ENCODE results near the gene TMEM80. TPM values are rescaled to one million over a fixed set of nuclear protein-coding genes. Genes with fewer than 3 reads are reported as not detected.
A peak's percentile ranks its signal among the peaks of the same experiment; 100 is the strongest.

Gene TMEM80
- total and polyA plus RNA-seq, 2 of the 8 experiments (the other 6 are each of a cell fraction or from before 2014, with no cell fraction given), result 8.0 to 16.3 TPM

GRCh38 chr11:749731-750130 is 54.1 kb downstream of the TMEM80 start:
- H3K9me3 ChIP-seq (ENCODE audit: insufficient read depth in 2 of 2, low read depth in 1 of 2, low read length in 1 of 2), result no peaks in the 10 kb centered on the region
- no peak overlapping the region for H3K27ac ChIP-seq (ENCODE audit: low read depth, low read length)
- H3K56ac ChIP-seq (replicated peaks; ENCODE audit: insufficient read length, low read depth, low read length), result no peak overlapping the region
- H2BK5ac ChIP-seq (ENCODE audit: low read depth, low read length), result no peak overlapping the region
- DNase-seq (ENCODE audit: low read depth in 1 of 2, low spot score in 2 of 2) (no peak), FAIRE-seq (no peak)
- peak overlapping the region in 1 of 2 experiments; percentile 88; a peak in 1 of 4 replicates for H3K4me2 ChIP-seq (ENCODE audit: insufficient read depth in 1 of 2, low read depth in 2 of 2, low read length in 2 of 2)
- peak; percentile 43; the same call in 1 of the 2 replicates for TF ChIP-seq POLR2AphosphoS5 (IDR thresholded peaks at IDR 0.05; ENCODE audit: low read depth, low read length)
- no peak for TF ChIP-seq SP4 (IDR thresholded peaks at IDR 0.05; ENCODE audit: low read length)
- TF ChIP-seq RXRA (IDR thresholded peaks at IDR 0.05; ENCODE audit: insufficient read depth, low read depth, low read length), result no peak
- WGBS, 2 experiments (ENCODE audit: extremely low coverage in 1 of 2, insufficient coverage in 1 of 2, insufficient read length in 1 of 2, insufficient replicate concordance in 2 of 2, low coverage in 1 of 2, low lambda C conversion rate in 2 of 2, missing lambda C conversion rate in 1 of 2), result 100% methylated on average over 2 of the region's 2 CpGs; no CpG with 5 or more reads in 1 of the 2 experiments
- no peak overlapping the region for H2BK12ac ChIP-seq (ENCODE audit: low read depth, low read length)
- no peak overlapping the region; a peak in 1 of 7 replicates for H3K9ac ChIP-seq (replicated peaks in 1 of 4; ENCODE audit: extremely low read depth in 1 of 4, low read depth in 3 of 4, low read length in 3 of 4)
- no peak overlapping the region for H4K5ac ChIP-seq (ENCODE audit: insufficient read length, low read depth, low read length)
- H3K4me3 ChIP-seq (ENCODE audit: extremely low read depth in 1 of 4, insufficient read depth in 2 of 4, low read depth in 3 of 4, low read length in 4 of 4), result no peak overlapping the region
- H3K23me2 ChIP-seq (ENCODE audit: low read depth, low read length), result peaks cover 5% of the 10 kb centered on the region; the same call in 1 of the 2 replicates
- H3K14ac ChIP-seq (ENCODE audit: insufficient read length), result no peak overlapping the region
- ChIA-PET POLR2A (ENCODE audit: partially characterized antibody) (interaction anchor here (0.7 to 35.3 kb wide), 8 partner anchors 3 to 56 kb away, joined by 3 to 636 read pairs (median 8); partner anchors contain the start of genes GATD1, PIDD1 and TALDO1), CTCF (ENCODE audit: partially characterized antibody) (interaction anchor here (9.2 to 26.9 kb wide), 2 partner anchors 10 to 23 kb away, joined by 105 to 395 read pairs; no protein-coding TSS in a partner anchor)
- no peaks in the 10 kb centered on the region for H3K27me3 ChIP-seq (replicated peaks in 1 of 4; ENCODE audit: control insufficient read depth in 3 of 4, extremely low read depth in 1 of 4, insufficient read depth in 3 of 4, low read length in 3 of 4)
- no peak overlapping the region for H2BK120ac ChIP-seq (replicated peaks; ENCODE audit: low read depth, low read length)
- no peak overlapping the region for H3K4ac ChIP-seq (replicated peaks; ENCODE audit: insufficient read length, low read depth, low read length)
- peaks cover 32 to 68% of the 10 kb centered on the region in 2 experiments for H3K79me2 ChIP-seq (ENCODE audit: control insufficient read depth in 1 of 2, insufficient read depth in 2 of 2, low read length in 2 of 2)
- no peak overlapping the region for H2AFZ ChIP-seq (ENCODE audit: low read length)
- H4K91ac ChIP-seq (replicated peaks; ENCODE audit: insufficient read length, low read length), result no peak overlapping the region
- H2BK15ac ChIP-seq (ENCODE audit: low read length), result no peak overlapping the region
- peak overlapping the region; percentile 28; the same call in 1 of the 2 replicates for H4K8ac ChIP-seq (ENCODE audit: extremely low read depth, insufficient read depth, low read length)
- no peak overlapping the region for H2BK20ac ChIP-seq (ENCODE audit: low read length)
- H3K18ac ChIP-seq (ENCODE audit: extremely low read depth, low read length), result no peak overlapping the region
- H3K4me1 ChIP-seq (replicated peaks in 1 of 4; ENCODE audit: control insufficient read depth in 3 of 4, insufficient read depth in 4 of 4, low read length in 3 of 4), result peaks cover 0 to 12% (median 4%) of the 10 kb centered on the region in 4 experiments; a peak in 5 of 7 replicates
- peaks cover 12 to 19% of the 10 kb centered on the region in 2 experiments for H4K20me1 ChIP-seq (replicated peaks in 1 of 2; ENCODE audit: control insufficient read depth in 1 of 2, insufficient read depth in 2 of 2, low read length in 2 of 2)
- H2AK5ac ChIP-seq (ENCODE audit: low read depth, low read length), result no peak overlapping the region
- peaks cover 8% of the 10 kb centered on the region for H3K79me1 ChIP-seq (ENCODE audit: low read depth, low read length)
- no peak overlapping the region for H3K23ac ChIP-seq (ENCODE audit: insufficient read length)
- peaks cover 0 to 4% (median 0%) of the 10 kb centered on the region in 4 experiments; a peak in 3 of 8 replicates for H3K36me3 ChIP-seq (ENCODE audit: control insufficient read depth in 2 of 4, insufficient read depth in 4 of 4, low read length in 3 of 4)

Other genes starting within 250 kb of the TMEM80 start
- gene PTDSS2, start 245.5 kb upstream of the TMEM80 start, total RNA-seq (2021; fragmentation: NEBNext Ultra II Directional; extraction: Animal tissue kit (Norgen Biotek cat#: 25700)), result 48.7 and 52.4 TPM in 2 replicates
- gene PTDSS2, start 245.5 kb upstream of the TMEM80 start, polyA plus RNA-seq (2011; rRNA removed), result 68.2 and 108 TPM in 2 replicates
- gene RNH1, start 188.6 kb upstream of the TMEM80 start, total RNA-seq (2021; fragmentation: NEBNext Ultra II Directional; extraction: Animal tissue kit (Norgen Biotek cat#: 25700)), result 49.8 and 53.4 TPM in 2 replicates
- gene RNH1, start 188.6 kb upstream of the TMEM80 start, polyA plus RNA-seq (2011; rRNA removed), result 48.7 and 86.4 TPM in 2 replicates
- 54.7 and 60.9 TPM in 2 replicates for gene HRAS, start 160.2 kb upstream of the TMEM80 start, total RNA-seq (2021; fragmentation: NEBNext Ultra II Directional; extraction: Animal tissue kit (Norgen Biotek cat#: 25700))
- gene HRAS, start 160.2 kb upstream of the TMEM80 start, polyA plus RNA-seq (2011; rRNA removed), result 44.3 and 63.4 TPM in 2 replicates
- gene LRRC56, start 158.3 kb upstream of the TMEM80 start, total RNA-seq (2021; fragmentation: NEBNext Ultra II Directional; extraction: Animal tissue kit (Norgen Biotek cat#: 25700)), result 1.9 and 2.1 TPM in 2 replicates
- 0.94 and 1.6 TPM in 2 replicates for gene LRRC56, start 158.3 kb upstream of the TMEM80 start, polyA plus RNA-seq (2011; rRNA removed)
- 2.6 and 3.1 TPM in 2 replicates for gene LMNTD2, start 135.1 kb upstream of the TMEM80 start, total RNA-seq (2021; fragmentation: NEBNext Ultra II Directional; extraction: Animal tissue kit (Norgen Biotek cat#: 25700))
- 1.6 and 3.6 TPM in 2 replicates for gene LMNTD2, start 135.1 kb upstream of the TMEM80 start, polyA plus RNA-seq (2011; rRNA removed)
- 20.6 and 22.3 TPM in 2 replicates for gene RASSF7, start 134.8 kb upstream of the TMEM80 start, total RNA-seq (2021; fragmentation: NEBNext Ultra II Directional; extraction: Animal tissue kit (Norgen Biotek cat#: 25700))
- 43.9 and 60.6 TPM in 2 replicates for gene RASSF7, start 134.8 kb upstream of the TMEM80 start, polyA plus RNA-seq (2011; rRNA removed)
- gene PHRF1, start 119.3 kb upstream of the TMEM80 start, total RNA-seq (2021; fragmentation: NEBNext Ultra II Directional; extraction: Animal tissue kit (Norgen Biotek cat#: 25700)), result 37.3 and 39.8 TPM in 2 replicates
- gene PHRF1, start 119.3 kb upstream of the TMEM80 start, polyA plus RNA-seq (2011; rRNA removed), result 13.4 and 21.8 TPM in 2 replicates
- 9.4 and 9.6 TPM in 2 replicates for gene IRF7, start 79.9 kb upstream of the TMEM80 start, total RNA-seq (2021; fragmentation: NEBNext Ultra II Directional; extraction: Animal tissue kit (Norgen Biotek cat#: 25700))
- gene IRF7, start 79.9 kb upstream of the TMEM80 start, polyA plus RNA-seq (2011; rRNA removed), result 9.1 and 12.8 TPM in 2 replicates
- 0.11 TPM in 1 of 2 replicates, not detected in the other for gene CDHR5, start 70.9 kb upstream of the TMEM80 start, total RNA-seq (2021; fragmentation: NEBNext Ultra II Directional; extraction: Animal tissue kit (Norgen Biotek cat#: 25700))
- gene CDHR5, start 70.9 kb upstream of the TMEM80 start, polyA plus RNA-seq (2011; rRNA removed), result 0.02 TPM in 1 of 2 replicates, not detected in the other
- 2.0 and 2.2 TPM in 2 replicates for gene SCT, start 68.6 kb upstream of the TMEM80 start, total RNA-seq (2021; fragmentation: NEBNext Ultra II Directional; extraction: Animal tissue kit (Norgen Biotek cat#: 25700))
- 1.7 and 3.7 TPM in 2 replicates for gene SCT, start 68.6 kb upstream of the TMEM80 start, polyA plus RNA-seq (2011; rRNA removed)
- 3.3 and 3.4 TPM in 2 replicates for gene DRD4, start 58.5 kb upstream of the TMEM80 start, total RNA-seq (2021; fragmentation: NEBNext Ultra II Directional; extraction: Animal tissue kit (Norgen Biotek cat#: 25700))
- gene DRD4, start 58.5 kb upstream of the TMEM80 start, polyA plus RNA-seq (2011; rRNA removed), result 4.9 and 9.7 TPM in 2 replicates
- gene DEAF1, start 594 bp upstream of the TMEM80 start, total RNA-seq (2021; fragmentation: NEBNext Ultra II Directional; extraction: Animal tissue kit (Norgen Biotek cat#: 25700)), result 53.7 and 58.4 TPM in 2 replicates
- 47.3 and 64.7 TPM in 2 replicates for gene DEAF1, start 594 bp upstream of the TMEM80 start, polyA plus RNA-seq (2011; rRNA removed)
- gene EPS8L2, start 10.4 kb downstream of the TMEM80 start, total RNA-seq (2021; fragmentation: NEBNext Ultra II Directional; extraction: Animal tissue kit (Norgen Biotek cat#: 25700)), result 38.5 and 44.3 TPM in 2 replicates
- 57.0 and 65.3 TPM in 2 replicates for gene EPS8L2, start 10.4 kb downstream of the TMEM80 start, polyA plus RNA-seq (2011; rRNA removed)
- gene TALDO1, start 51.6 kb downstream of the TMEM80 start, total RNA-seq (2021; fragmentation: NEBNext Ultra II Directional; extraction: Animal tissue kit (Norgen Biotek cat#: 25700)), result 302 and 308 TPM in 2 replicates
- gene TALDO1, start 51.6 kb downstream of the TMEM80 start, polyA plus RNA-seq (2011; rRNA removed), result 265 and 293 TPM in 2 replicates
- 47.5 and 54.9 TPM in 2 replicates for gene GATD1, start 81.7 kb downstream of the TMEM80 start, total RNA-seq (2021; fragmentation: NEBNext Ultra II Directional; extraction: Animal tissue kit (Norgen Biotek cat#: 25700))
- 54.8 and 101 TPM in 2 replicates for gene GATD1, start 81.7 kb downstream of the TMEM80 start, polyA plus RNA-seq (2011; rRNA removed)
- gene CEND1, start 94.3 kb downstream of the TMEM80 start, total RNA-seq (2021; fragmentation: NEBNext Ultra II Directional; extraction: Animal tissue kit (Norgen Biotek cat#: 25700)), result 5.0 and 5.7 TPM in 2 replicates
- gene CEND1, start 94.3 kb downstream of the TMEM80 start, polyA plus RNA-seq (2011; rRNA removed), result 0.82 and 1.3 TPM in 2 replicates
- gene SLC25A22, start 102.5 kb downstream of the TMEM80 start, total RNA-seq (2021; fragmentation: NEBNext Ultra II Directional; extraction: Animal tissue kit (Norgen Biotek cat#: 25700)), result 48.0 and 54.3 TPM in 2 replicates
- 31.5 and 52.0 TPM in 2 replicates for gene SLC25A22, start 102.5 kb downstream of the TMEM80 start, polyA plus RNA-seq (2011; rRNA removed)
- gene PIDD1, start 109.4 kb downstream of the TMEM80 start, total RNA-seq (2021; fragmentation: NEBNext Ultra II Directional; extraction: Animal tissue kit (Norgen Biotek cat#: 25700)), result 18.9 and 24.9 TPM in 2 replicates
- 26.1 and 51.4 TPM in 2 replicates for gene PIDD1, start 109.4 kb downstream of the TMEM80 start, polyA plus RNA-seq (2011; rRNA removed)
- 2,084 and 2,106 TPM in 2 replicates for gene RPLP2, start 114.2 kb downstream of the TMEM80 start, total RNA-seq (2021; fragmentation: NEBNext Ultra II Directional; extraction: Animal tissue kit (Norgen Biotek cat#: 25700))
- gene RPLP2, start 114.2 kb downstream of the TMEM80 start, polyA plus RNA-seq (2011; rRNA removed), result 1,789 and 2,639 TPM in 2 replicates
- 62.1 and 62.2 TPM in 2 replicates for gene PNPLA2, start 123.1 kb downstream of the TMEM80 start, total RNA-seq (2021; fragmentation: NEBNext Ultra II Directional; extraction: Animal tissue kit (Norgen Biotek cat#: 25700))
- 30.9 and 63.7 TPM in 2 replicates for gene PNPLA2, start 123.1 kb downstream of the TMEM80 start, polyA plus RNA-seq (2011; rRNA removed)
- gene CRACR2B, start 132.1 kb downstream of the TMEM80 start, total RNA-seq (2021; fragmentation: NEBNext Ultra II Directional; extraction: Animal tissue kit (Norgen Biotek cat#: 25700)), result 26.4 and 29.3 TPM in 2 replicates
- 18.2 and 34.9 TPM in 2 replicates for gene CRACR2B, start 132.1 kb downstream of the TMEM80 start, polyA plus RNA-seq (2011; rRNA removed)
- 93.4 and 101 TPM in 2 replicates for gene CD151, start 137.1 kb downstream of the TMEM80 start, total RNA-seq (2021; fragmentation: NEBNext Ultra II Directional; extraction: Animal tissue kit (Norgen Biotek cat#: 25700))
- 212 and 257 TPM in 2 replicates for gene CD151, start 137.1 kb downstream of the TMEM80 start, polyA plus RNA-seq (2011; rRNA removed)
- 151 and 167 TPM in 2 replicates for gene POLR2L, start 146.7 kb downstream of the TMEM80 start, total RNA-seq (2021; fragmentation: NEBNext Ultra II Directional; extraction: Animal tissue kit (Norgen Biotek cat#: 25700))
- 140 and 142 TPM in 2 replicates for gene POLR2L, start 146.7 kb downstream of the TMEM80 start, polyA plus RNA-seq (2011; rRNA removed)
- gene TSPAN4, start 147.0 kb downstream of the TMEM80 start, total RNA-seq (2021; fragmentation: NEBNext Ultra II Directional; extraction: Animal tissue kit (Norgen Biotek cat#: 25700)), result 74.1 and 75.8 TPM in 2 replicates
- 145 and 217 TPM in 2 replicates for gene TSPAN4, start 147.0 kb downstream of the TMEM80 start, polyA plus RNA-seq (2011; rRNA removed)
- 78.9 and 81.2 TPM in 2 replicates for gene CHID1, start 215.0 kb downstream of the TMEM80 start, total RNA-seq (2021; fragmentation: NEBNext Ultra II Directional; extraction: Animal tissue kit (Norgen Biotek cat#: 25700))
- 88.5 and 114 TPM in 2 replicates for gene CHID1, start 215.0 kb downstream of the TMEM80 start, polyA plus RNA-seq (2011; rRNA removed)
- gene AP2A2, start 230.1 kb downstream of the TMEM80 start, total RNA-seq (2021; fragmentation: NEBNext Ultra II Directional; extraction: Animal tissue kit (Norgen Biotek cat#: 25700)), result 50.0 and 56.3 TPM in 2 replicates
- gene AP2A2, start 230.1 kb downstream of the TMEM80 start, polyA plus RNA-seq (2011; rRNA removed), result 65.0 and 70.0 TPM in 2 replicates